Keratinocyte (primary cell): ENCODE results near the gene CLHC1. TPM values are rescaled to one million over a fixed set of nuclear protein-coding genes. Genes with fewer than 3 reads are reported as not detected.
"Not testable (repeated sequence)": the region's sequence is repeated elsewhere in the genome, so short reads cannot be mapped to it uniquely, and the experiment has no call there.

Source experiments
- DNase-seq: peaks from one replicate; pipeline ENCODE4 v3.0.0-alpha.2; 2011; ENCODE audit warnings: low read depth, missing footprints, low spot score
- FAIRE-seq: peaks from 2 replicates; lab custom pipeline; 2011; peaks lifted over from hg19 to GRCh38; lab: Jason Lieb, UNC
- H2AFZ ChIP-seq: 2 replicates; pipeline ENCODE4 v1.6.0; 2012; ENCODE audit warnings: low read length, control low read depth, inconsistent platforms; ENCODE audit not compliant: control insufficient read depth
- H3K27ac ChIP-seq: 2 replicates; pipeline ENCODE4 v1.5.1; 2011; ENCODE audit warnings: low read length; ENCODE audit not compliant: control insufficient read depth, insufficient read depth
- H3K27me3 ChIP-seq: 3 replicates; pipeline ENCODE4 v1.6.0; 2011; ENCODE audit warnings: low read length; ENCODE audit not compliant: control insufficient read depth, insufficient read depth; ENCODE audit errors: extremely low read depth
- H3K36me3 ChIP-seq, 2 experiments: 2 replicates in 1 of 2; 3 replicates in 1 of 2; pipeline ENCODE4 v1.5.1; 2011; ENCODE audit warnings: low read length in 2 of 2, mild to moderate bottlenecking in 1 of 2; ENCODE audit not compliant: control insufficient read depth in 2 of 2, insufficient read depth in 2 of 2; ENCODE audit errors: extremely low read depth in 1 of 2
- H3K4me1 ChIP-seq: 3 replicates; pipeline ENCODE4 v1.5.1; 2011; ENCODE audit warnings: low read length; ENCODE audit not compliant: control insufficient read depth, insufficient read depth; ENCODE audit errors: extremely low read depth
- H3K4me2 ChIP-seq: 3 replicates; pipeline ENCODE4 v1.6.0; 2011; ENCODE audit warnings: low read depth, low read length; ENCODE audit not compliant: control insufficient read depth, insufficient read depth; ENCODE audit errors: extremely low read depth
- H3K4me3 ChIP-seq, 3 experiments: fragments of 200-600 bp in 1 of 3; sonication (generic) in 1 of 3; 2 replicates in 2 of 3; 3 replicates in 1 of 3; pipeline ENCODE4 v1.5.1; 2011 to 2016; ENCODE audit warnings: low read length in 3 of 3, mild to moderate bottlenecking in 3 of 3, control low read depth in 2 of 3, inconsistent platforms in 1 of 3, low read depth in 1 of 3, mixed read lengths in 1 of 3, mixed run types in 1 of 3, moderate library complexity in 1 of 3; ENCODE audit not compliant: control insufficient read depth in 2 of 3, insufficient read depth in 2 of 3; ENCODE audit errors: extremely low read depth in 1 of 3
- H3K79me2 ChIP-seq: 2 replicates; pipeline ENCODE4 v1.6.0; 2012; ENCODE audit warnings: low read length; ENCODE audit not compliant: control insufficient read depth, insufficient read depth
- H3K9ac ChIP-seq: 3 replicates; pipeline ENCODE4 v1.6.0; 2011; ENCODE audit warnings: low read length; ENCODE audit not compliant: control insufficient read depth, insufficient read depth; ENCODE audit errors: extremely low read depth
- H3K9me1 ChIP-seq: 3 replicates; pipeline ENCODE4 v1.6.0; 2011; ENCODE audit warnings: low read length; ENCODE audit not compliant: control insufficient read depth, insufficient read depth; ENCODE audit errors: extremely low read depth
- H3K9me3 ChIP-seq: 2 replicates; pipeline ENCODE4 v1.5.1; 2012; ENCODE audit warnings: low read depth, low read length; ENCODE audit not compliant: control insufficient read depth
- H4K20me1 ChIP-seq: 3 replicates; pipeline ENCODE4 v1.6.0; 2011; ENCODE audit warnings: low read length; ENCODE audit not compliant: control insufficient read depth, insufficient read depth; ENCODE audit errors: extremely low read depth
- CTCF ChIP-seq, 3 experiments: IDR thresholded peaks in 1 of 3; conservative IDR thresholded peaks in 1 of 3; optimal IDR thresholded peaks in 1 of 3; 2 replicates in 2 of 3; 3 replicates in 1 of 3; pipeline versions ENCODE3 to v1.5.1; 2011; ENCODE audit warnings: low read length in 3 of 3, mild to moderate bottlenecking in 3 of 3, moderate library complexity in 2 of 3, control low read depth in 1 of 3, inconsistent platforms in 1 of 3; ENCODE audit not compliant: insufficient read depth in 2 of 3; ENCODE audit errors: extremely low read depth in 1 of 3
- EZH2 ChIP-seq: IDR thresholded peaks from one replicate; pipeline ENCODE4 v1.6.1; 2012; ENCODE audit warnings: inconsistent platforms, mild to moderate bottlenecking, low read length, moderate library complexity
- dilution Hi-C: fragments of 300-500 bp; cut with MboI; formaldehyde crosslinking; loops from one replicate; pipeline ENCODE4 v1.7.0; 2020; ENCODE audit warnings: low sequenced_read_pairs; ENCODE audit not compliant: extremely low pct_ligation_motif_present
- polyA minus RNA-seq, 3 experiments: library from RNA; depleted of rRNA, polyadenylated mRNA; stranded (reverse); fragments of >200 nt; gene quantifications; 1 replicate in 1 of 3; 2 replicates in 1 of 3; 3 replicates in 1 of 3; pipeline ENCODE4 v1.2.3, GENCODE V29; 2011
- polyA plus RNA-seq, 5 experiments: library from polyadenylated mRNA; depleted of rRNA in 3 of 5; stranded (reverse) in 3 of 5; stranded (forward) in 1 of 5; unstranded in 1 of 5; fragments of >200 nt; gene quantifications; 1 replicate in 1 of 5; 2 replicates in 3 of 5; 3 replicates in 1 of 5; pipeline versions ENCODE4 v1.2.1 to v1.2.3, GENCODE V29; 2011 to 2012; ENCODE audit warnings: missing spikeins in 2 of 5, low read depth in 1 of 5, low replicate concordance in 1 of 5

CLHC1 gene
- polyA plus RNA-seq (3.1 to 15.2 TPM (median 10.6 TPM) in 3 replicates), polyA minus RNA-seq (6.8 to 13.3 TPM in 2 of 3 replicates, not detected in the other)
- polyA plus RNA-seq (2011; ENCODE audit: low read depth), result 10.9 TPM
- 3.2 and 5.4 TPM in 2 replicates for polyA plus RNA-seq (2011; cell fraction: cytosol; rRNA removed)
- polyA plus RNA-seq (2011; cell fraction: nucleus; rRNA removed), result 20.1 and 28.8 TPM in 2 replicates
- 4.1 and 9.1 TPM in 2 replicates for polyA plus RNA-seq (2012; ENCODE audit: low replicate concordance)
- not detected for polyA minus RNA-seq (2011; cell fraction: cytosol; rRNA and poly(A)+ RNA removed)
- polyA minus RNA-seq (2011; cell fraction: nucleus; rRNA and poly(A)+ RNA removed), result 14.6 and 30.7 TPM in 2 replicates

GRCh38 chr2:55232084-55232862 lies at the start of gene CLHC1, which contains the start of gene RPS27A:
TSS of gene CLHC1 (minus strand) at chr2:55232293. CDS start at chr2:55222411, 9,882 bp downstream.
TSS of gene RPS27A (plus strand) at chr2:55232688. CDS start at chr2:55232825, 137 bp downstream.
- Histone ChIP-seq H3K9me3 (no peaks in the 10 kb centered on the region), H3K27me3 (no peaks in the 10 kb centered on the region), H2AFZ (peak within 1 kb of the TSS; percentile 94), H3K9me1 (peaks cover 2% of the 10 kb centered on the region), H3K9ac (peak within 1 kb of the TSS; percentile 98), H3K4me3 (peak within 1 kb of the TSS; percentile 89 to 91 (median 91)), H3K4me2 (peak within 1 kb of the TSS; percentile 92), H3K36me3 (peaks cover 12 to 31% of the 10 kb centered on the region in 2 experiments), H4K20me1 (no peaks in the 10 kb centered on the region), H3K79me2 (peaks cover 62% of the 10 kb centered on the region), H3K4me1 (peaks cover 7% of the 10 kb centered on the region), H3K27ac (peak within 1 kb of the TSS; percentile 98)
- DNase-seq (peak; percentile 94), FAIRE-seq (peak; percentile 84)
- dilution Hi-C loops, result no loop called here
- no peak for TF ChIP-seq CTCF (optimal IDR thresholded peaks at IDR 0.05 in 1 of 3, IDR thresholded peaks at IDR 0.05 in 1 of 3, conservative IDR thresholded peaks at IDR 0.05 in 1 of 3; ENCODE audit: extremely low read depth in 1 of 3, insufficient read depth in 2 of 3, low read length in 3 of 3)
- TF ChIP-seq EZH2, result no peak

- H4K20me1 ChIP-seq, FAIRE-seq, dilution Hi-C loops, H3K27me3 ChIP-seq, H3K79me2 ChIP-seq, H3K4me3 ChIP-seq, H3K36me3 ChIP-seq, H3K9me1 ChIP-seq, H3K9me3 ChIP-seq, H3K9ac ChIP-seq, DNase-seq: not testable (repeated sequence)
- Histone ChIP-seq H2AFZ (peak overlapping the region; percentile 32), H3K4me2 (peak overlapping the region; percentile 87), H3K27ac (peak overlapping the region; percentile 18), H3K4me1 (peaks cover 14% of the 10 kb centered on the region)
These were observed 48.9 kb upstream of the CLHC1 start for GRCh38 chr2:55280851-55281546.

- H3K27me3 ChIP-seq, FAIRE-seq, H3K27ac ChIP-seq, H3K9ac ChIP-seq, H2AFZ ChIP-seq, H3K4me3 ChIP-seq, H3K36me3 ChIP-seq, dilution Hi-C loops, DNase-seq, H3K9me3 ChIP-seq, H3K9me1 ChIP-seq, H4K20me1 ChIP-seq, H3K79me2 ChIP-seq: not testable (repeated sequence)
- Histone ChIP-seq H3K4me2 (peak overlapping the region; percentile 87), H3K4me1 (peaks cover 14% of the 10 kb centered on the region)
These were observed 47.8 kb upstream of the CLHC1 start for GRCh38 chr2:55279859-55280424.
